ENCODE data around the gene PPP1CC. TPM values are rescaled to one million over a fixed set of nuclear protein-coding genes. Genes with fewer than 3 reads are reported as not detected.

PPP1CC gene
- total and polyA plus RNA-seq, 8 donors, result 86.8 to 208 (median 183) TPM

GRCh38 chr12:110704231-110704630 is 38.5 kb downstream of the PPP1CC start:
- no peaks in the 10 kb centered on the region for H3K9me3 ChIP-seq
- intact Hi-C loops (cut with DNase I), result no loop called here
- peaks cover 0 to 2% of the 10 kb centered on the region in 2 donors for H3K4me1 ChIP-seq

GRCh38 chr12:110702081-110702480 is 40.6 kb downstream of the PPP1CC start:
- H3K4me3 ChIP-seq, result no peak overlapping the region
- no peak overlapping the region for H3K27ac ChIP-seq
- intact Hi-C loops (cut with DNase I), result no loop called here
- H3K36me3 ChIP-seq, result no peaks in the 10 kb centered on the region
- ATAC-seq (no peak), DNase-seq (no peak)
- no peaks in the 10 kb centered on the region for H3K9me3 ChIP-seq
- H3K27me3 ChIP-seq, result no peaks in the 10 kb centered on the region
- TF ChIP-seq, protein P1, sequence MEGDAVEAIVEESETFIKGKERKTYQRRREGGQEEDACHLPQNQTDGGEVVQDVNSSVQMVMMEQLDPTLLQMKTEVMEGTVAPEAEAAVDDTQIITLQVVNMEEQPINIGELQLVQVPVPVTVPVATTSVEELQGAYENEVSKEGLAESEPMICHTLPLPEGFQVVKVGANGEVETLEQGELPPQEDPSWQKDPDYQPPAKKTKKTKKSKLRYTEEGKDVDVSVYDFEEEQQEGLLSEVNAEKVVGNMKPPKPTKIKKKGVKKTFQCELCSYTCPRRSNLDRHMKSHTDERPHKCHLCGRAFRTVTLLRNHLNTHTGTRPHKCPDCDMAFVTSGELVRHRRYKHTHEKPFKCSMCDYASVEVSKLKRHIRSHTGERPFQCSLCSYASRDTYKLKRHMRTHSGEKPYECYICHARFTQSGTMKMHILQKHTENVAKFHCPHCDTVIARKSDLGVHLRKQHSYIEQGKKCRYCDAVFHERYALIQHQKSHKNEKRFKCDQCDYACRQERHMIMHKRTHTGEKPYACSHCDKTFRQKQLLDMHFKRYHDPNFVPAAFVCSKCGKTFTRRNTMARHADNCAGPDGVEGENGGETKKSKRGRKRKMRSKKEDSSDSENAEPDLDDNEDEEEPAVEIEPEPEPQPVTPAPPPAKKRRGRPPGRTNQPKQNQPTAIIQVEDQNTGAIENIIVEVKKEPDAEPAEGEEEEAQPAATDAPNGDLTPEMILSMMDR (IDR thresholded peaks at IDR 0.05), result no peak
- peaks cover 5 to 23% of the 10 kb centered on the region in 2 donors for H3K4me1 ChIP-seq

More at GRCh38 chr12:110704231-110704630, 38.5 kb downstream of the PPP1CC start:
- H3K27ac ChIP-seq, result no peak overlapping the region
- ATAC-seq, result no peak
- no peak for DNase-seq
- no peaks in the 10 kb centered on the region for H3K27me3 ChIP-seq
- H3K36me3 ChIP-seq, result no peaks in the 10 kb centered on the region
- H3K4me3 ChIP-seq, result no peak overlapping the region
- TF ChIP-seq, protein P1 (IDR thresholded peaks at IDR 0.05), result no peak

DNA sequence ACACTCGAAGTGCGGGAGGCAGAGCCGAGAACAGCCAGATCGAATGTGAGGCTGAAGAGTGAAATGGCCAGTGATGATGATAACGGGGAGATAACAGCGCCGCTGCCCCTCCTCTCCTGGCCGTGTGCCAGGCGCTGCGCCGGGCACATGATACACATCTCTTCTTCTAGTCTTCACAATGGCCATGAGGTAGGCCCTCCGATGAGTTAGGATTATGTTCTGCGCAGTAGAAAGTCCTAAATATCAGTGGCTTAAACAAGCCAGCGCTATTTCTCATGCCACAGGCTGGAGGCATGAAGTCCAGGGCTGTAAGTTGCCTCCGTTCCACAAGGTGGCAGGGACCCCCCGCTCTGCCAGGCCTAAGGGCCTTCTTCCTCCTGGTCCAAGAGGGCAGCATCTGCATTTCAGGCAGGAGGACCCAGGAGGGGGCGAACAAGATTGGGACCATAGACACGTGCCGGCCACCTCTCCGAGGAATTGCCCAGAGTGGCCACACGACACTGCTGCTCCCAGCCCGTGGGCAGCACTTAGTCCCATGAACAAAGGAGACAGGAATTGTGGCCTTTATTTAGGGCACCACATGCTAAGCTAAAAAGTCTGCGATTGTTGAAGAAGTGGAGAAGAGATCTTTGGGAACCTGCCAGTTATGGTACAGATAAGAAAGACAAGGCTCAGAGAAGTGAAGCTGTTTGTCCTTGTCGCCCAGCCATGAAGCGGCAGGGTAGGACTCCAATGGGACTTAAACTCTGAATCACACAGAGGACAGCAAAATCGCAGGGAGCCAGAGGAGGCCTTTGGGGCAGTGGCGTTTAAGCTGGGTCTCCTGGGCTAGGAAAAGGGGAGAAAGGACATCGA is 42.9 kb downstream of the PPP1CC start:
- intact Hi-C loops (cut with DNase I), result no loop called here
- Histone ChIP-seq H3K27ac (no peak overlapping the region), H3K9me3 (no peaks in the 10 kb centered on the region), H3K27me3 (no peaks in the 10 kb centered on the region), H3K4me3 (no peak overlapping the region), H3K4me1 (peaks cover 5 to 31% of the 10 kb centered on the region in 2 donors), H3K36me3 (no peaks in the 10 kb centered on the region)
- ATAC-seq, result no peak
- no peak for DNase-seq
- TF ChIP-seq, protein P1 (IDR thresholded peaks at IDR 0.05), result no peak

DNA sequence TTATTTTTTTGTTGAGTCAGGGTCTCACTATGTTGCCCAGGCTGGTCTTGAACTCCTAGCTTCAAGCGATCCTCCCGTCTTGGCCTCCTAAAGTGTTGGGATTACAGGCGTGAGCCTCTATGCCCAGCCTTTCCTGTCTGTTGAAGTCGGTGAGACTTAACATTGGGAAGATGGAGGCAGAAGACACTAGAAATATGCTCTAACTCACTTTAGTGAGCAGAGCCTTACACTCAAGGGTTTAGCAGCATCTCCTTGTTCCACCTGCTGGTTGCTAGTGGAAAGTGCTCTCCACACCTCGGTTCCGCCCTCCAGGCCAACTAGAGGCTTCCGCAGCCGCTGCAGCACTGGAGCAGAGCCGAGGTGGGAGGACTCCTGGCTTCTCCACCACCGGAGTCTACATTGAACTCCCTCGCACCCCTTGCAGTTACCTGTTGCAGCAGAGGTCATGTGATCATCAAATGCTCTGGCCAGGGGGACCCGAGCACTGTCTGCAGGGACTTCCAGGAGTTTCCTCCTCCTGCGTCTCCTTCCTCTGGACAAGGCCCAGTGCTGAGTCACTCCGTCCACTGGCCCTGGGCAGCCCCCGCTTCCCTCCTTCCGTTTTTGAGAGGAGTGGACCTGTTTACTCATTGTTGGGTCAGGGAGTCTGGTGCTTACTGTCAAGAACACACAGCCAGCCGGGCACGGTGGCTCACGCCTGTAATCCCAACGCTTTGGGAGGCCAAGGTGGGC is 44.4 kb downstream of the PPP1CC start:
- intact Hi-C loops (cut with DNase I), result no loop called here
- Histone ChIP-seq H3K36me3 (no peaks in the 10 kb centered on the region), H3K4me1 (peaks cover 5 to 45% of the 10 kb centered on the region in 2 donors), H3K4me3 (peak overlapping the region in 1 of 2 donors; percentile 23), H3K27me3 (no peaks in the 10 kb centered on the region), H3K9me3 (no peaks in the 10 kb centered on the region), H3K27ac (peak overlapping the region in 1 of 2 donors; percentile 71)
- ATAC-seq (peak; percentile 90), DNase-seq (peak in 3 of 4 donors; percentile 57 to 92 (median 85))
- TF ChIP-seq, protein P1 (IDR thresholded peaks at IDR 0.05), result peak; percentile 45 to 82

DNA sequence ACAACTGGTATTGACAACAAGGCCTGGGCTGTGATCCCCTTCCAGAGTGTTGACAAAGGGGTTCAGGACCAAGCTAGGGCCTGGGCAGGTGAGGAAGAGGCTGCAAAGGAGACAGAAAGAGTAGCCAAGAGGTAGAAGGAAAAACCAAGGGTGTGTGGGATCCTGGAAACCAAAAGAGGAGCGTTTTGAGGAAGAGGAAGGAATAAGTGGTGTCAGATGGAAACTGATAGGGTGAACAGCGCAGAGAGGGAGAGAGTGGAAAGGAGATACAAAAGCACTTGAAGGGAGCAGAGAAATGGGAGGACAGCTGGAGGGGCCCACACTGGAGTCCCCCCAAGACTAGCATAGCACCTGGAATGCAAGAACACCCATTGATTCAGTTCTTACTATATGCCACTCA is 45.5 kb downstream of the PPP1CC start:
- Histone ChIP-seq H3K4me3 (no peak overlapping the region), H3K9me3 (no peaks in the 10 kb centered on the region), H3K4me1 (peaks cover 5 to 51% of the 10 kb centered on the region in 2 donors), H3K27ac (no peak overlapping the region), H3K27me3 (no peaks in the 10 kb centered on the region), H3K36me3 (no peaks in the 10 kb centered on the region)
- no peak for DNase-seq
- TF ChIP-seq, protein P1 (IDR thresholded peaks at IDR 0.05), result no peak
- intact Hi-C loops (cut with DNase I), result no loop called here
- no peak for ATAC-seq
